OCI-LY1 (cell line): ENCODE measurements around the gene TMEM161A.
"Not testable (repeated sequence)": the region's sequence is repeated elsewhere in the genome, so short reads cannot be mapped to it uniquely, and the experiment has no call there.

Source experiments
- H2AFZ ChIP-seq: fragments of 200-600 bp; sonication (generic), shearing (Covaris generic); 2 replicates; pipeline ENCODE4 v1.6.0; 2014; ENCODE audit warnings: antibody characterized with exemption, mild to moderate bottlenecking, low read length
- H3F3A ChIP-seq: fragments of 200-600 bp; sonication (generic), shearing (Covaris generic); 2 replicates; pipeline ENCODE4 v1.6.0; 2014; ENCODE audit warnings: mild to moderate bottlenecking, antibody characterized with exemption, low read length, moderate library complexity; ENCODE audit not compliant: insufficient read depth
- H3K27ac ChIP-seq: fragments of 200-600 bp; sonication (generic); 2 replicates; pipeline ENCODE4 v1.5.1; 2014; ENCODE audit warnings: low read length, mixed run types, mild to moderate bottlenecking, low read depth; ENCODE audit not compliant: poor library complexity, severe bottlenecking
- H3K27me3 ChIP-seq: fragments of 200-600 bp; sonication (generic); 2 replicates; pipeline ENCODE4 v1.6.0; 2014; ENCODE audit warnings: antibody characterized with exemption, mild to moderate bottlenecking, low read length, moderate library complexity; ENCODE audit not compliant: insufficient read depth
- H3K36me3 ChIP-seq: fragments of 200-600 bp; sonication (generic); 2 replicates; pipeline ENCODE4 v1.6.1; 2014; ENCODE audit warnings: mild to moderate bottlenecking, antibody characterized with exemption, low read length, moderate library complexity, mixed read lengths; ENCODE audit not compliant: insufficient read depth
- H3K4me1 ChIP-seq: fragments of 200-600 bp; sonication (generic); 2 replicates; pipeline ENCODE4 v1.5.1; 2014; ENCODE audit warnings: mild to moderate bottlenecking, low read length, moderate library complexity; ENCODE audit not compliant: insufficient read depth, severe bottlenecking
- H3K4me2 ChIP-seq: fragments of 200-600 bp; sonication (generic), shearing (Covaris generic); 2 replicates; pipeline ENCODE4 v1.6.1; 2014; ENCODE audit warnings: low read length
- H3K4me3 ChIP-seq: fragments of 200-600 bp; sonication (generic); 2 replicates; pipeline ENCODE4 v1.5.1; 2014; ENCODE audit warnings: low read length, low read depth, mild to moderate bottlenecking, mixed read lengths; ENCODE audit not compliant: poor library complexity, severe bottlenecking
- H3K79me2 ChIP-seq: fragments of 200-600 bp; shearing (Covaris generic); 2 replicates; pipeline ENCODE4 v1.6.1; 2016; ENCODE audit warnings: mixed run types, low read length, mixed read lengths; ENCODE audit not compliant: insufficient read depth
- H3K9ac ChIP-seq: fragments of 200-600 bp; sonication (generic), shearing (Covaris generic); 2 replicates; pipeline ENCODE4 v1.6.1; 2014; ENCODE audit warnings: mild to moderate bottlenecking, low read length, mixed read lengths
- H3K9me2 ChIP-seq: fragments of 200-600 bp; sonication (generic), shearing (Covaris generic); 2 replicates; pipeline ENCODE4 v1.6.1; 2014; ENCODE audit warnings: low read depth, mild to moderate bottlenecking, low read length, mixed read lengths
- H3K9me3 ChIP-seq: fragments of 200-600 bp; shearing (Covaris generic); 2 replicates; pipeline ENCODE4 v1.6.1; 2014; ENCODE audit warnings: low read length, mixed read lengths
- H4K20me1 ChIP-seq: fragments of 200-600 bp; sonication (generic), shearing (Covaris generic); 2 replicates; pipeline ENCODE4 v1.6.0; 2016; ENCODE audit warnings: mild to moderate bottlenecking, low read length; ENCODE audit not compliant: insufficient read depth
- EZH2 ChIP-seq: fragments of 200-600 bp; sonication (generic), shearing (Covaris generic); IDR thresholded peaks from 2 replicates; pipeline ENCODE4 v1.8.0; 2017; ENCODE audit warnings: borderline replicate concordance, mixed run types, mild to moderate bottlenecking, antibody characterized with exemption, low read length, moderate library complexity, mixed read lengths
- TF ChIP-seq, protein P1 (sequence below): fragments of 200-600 bp; sonication (generic), shearing (Covaris generic); IDR thresholded peaks from 2 replicates; pipeline ENCODE4 v1.5.1; 2017; ENCODE audit warnings: mild to moderate bottlenecking, antibody characterized with exemption, low read length, moderate library complexity, mixed read lengths

TMEM161A gene

DNA sequence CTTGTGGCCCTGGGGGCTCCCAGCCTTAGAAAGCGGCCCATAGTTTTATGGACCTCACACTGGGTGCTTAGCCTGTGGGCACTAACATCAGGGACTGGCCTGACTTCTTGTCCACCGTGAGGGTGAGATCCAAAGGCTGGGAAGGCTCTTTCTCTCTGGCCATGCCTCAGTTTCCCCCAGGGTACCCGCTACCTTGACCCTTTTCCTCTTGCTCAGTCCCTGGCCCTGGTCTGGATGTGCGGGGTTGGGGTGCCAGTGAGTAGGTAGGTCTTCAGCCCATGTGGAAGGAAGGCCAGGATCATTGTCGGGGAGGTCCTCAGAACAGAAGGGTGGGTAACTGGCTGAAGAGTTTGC, 1.6 kb upstream of the TMEM161A start:
- Histone ChIP-seq H3K27me3 (no peaks in the 10 kb centered on the region), H3K9me3 (no peaks in the 10 kb centered on the region), H3K4me2 (no peak overlapping the region), H3K36me3 (no peaks in the 10 kb centered on the region), H3K4me1 (peaks cover 19% of the 10 kb centered on the region), H4K20me1 (no peaks in the 10 kb centered on the region), H3K9me2 (no peaks in the 10 kb centered on the region), H3K9ac (no peak overlapping the region), H3F3A (no peaks in the 10 kb centered on the region), H3K27ac (no peak overlapping the region), H3K79me2 (no peaks in the 10 kb centered on the region), H3K4me3 (no peak overlapping the region), H2AFZ (no peak overlapping the region)
- TF ChIP-seq EZH2: no peak
- TF ChIP-seq, protein P1, sequence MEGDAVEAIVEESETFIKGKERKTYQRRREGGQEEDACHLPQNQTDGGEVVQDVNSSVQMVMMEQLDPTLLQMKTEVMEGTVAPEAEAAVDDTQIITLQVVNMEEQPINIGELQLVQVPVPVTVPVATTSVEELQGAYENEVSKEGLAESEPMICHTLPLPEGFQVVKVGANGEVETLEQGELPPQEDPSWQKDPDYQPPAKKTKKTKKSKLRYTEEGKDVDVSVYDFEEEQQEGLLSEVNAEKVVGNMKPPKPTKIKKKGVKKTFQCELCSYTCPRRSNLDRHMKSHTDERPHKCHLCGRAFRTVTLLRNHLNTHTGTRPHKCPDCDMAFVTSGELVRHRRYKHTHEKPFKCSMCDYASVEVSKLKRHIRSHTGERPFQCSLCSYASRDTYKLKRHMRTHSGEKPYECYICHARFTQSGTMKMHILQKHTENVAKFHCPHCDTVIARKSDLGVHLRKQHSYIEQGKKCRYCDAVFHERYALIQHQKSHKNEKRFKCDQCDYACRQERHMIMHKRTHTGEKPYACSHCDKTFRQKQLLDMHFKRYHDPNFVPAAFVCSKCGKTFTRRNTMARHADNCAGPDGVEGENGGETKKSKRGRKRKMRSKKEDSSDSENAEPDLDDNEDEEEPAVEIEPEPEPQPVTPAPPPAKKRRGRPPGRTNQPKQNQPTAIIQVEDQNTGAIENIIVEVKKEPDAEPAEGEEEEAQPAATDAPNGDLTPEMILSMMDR: no peak

DNA sequence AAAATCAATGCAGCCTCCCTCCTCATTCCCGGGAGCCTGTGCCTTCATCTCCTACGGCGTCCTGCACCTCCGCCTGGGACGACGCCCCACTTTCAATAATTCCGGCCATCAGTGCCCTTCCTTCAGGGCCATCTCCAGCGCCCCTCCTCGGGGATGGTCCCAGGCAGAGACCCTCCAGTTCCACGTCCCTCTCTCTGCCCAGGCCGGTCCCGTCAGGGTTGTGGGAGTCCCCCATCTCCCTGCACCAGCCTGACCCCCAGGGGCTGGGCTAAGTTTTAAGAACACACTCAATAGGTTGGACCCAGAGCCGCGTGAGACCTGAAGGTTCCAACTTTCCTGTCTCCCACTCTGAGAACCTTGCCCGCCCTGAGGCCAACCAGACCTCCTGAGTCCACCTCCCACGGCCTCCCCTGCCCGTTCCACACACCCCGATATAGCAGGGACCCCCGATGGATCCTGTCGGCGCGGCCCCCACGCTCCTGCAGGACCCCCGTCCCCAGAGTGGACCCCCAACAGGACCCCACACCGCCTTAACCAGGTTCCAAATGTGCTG, 646 bp downstream of the TMEM161A start:
- peaks cover 17% of the 10 kb centered on the region for H3K36me3 ChIP-seq
- no peak for TF ChIP-seq EZH2
- TF ChIP-seq, protein P1: no peak

DNA sequence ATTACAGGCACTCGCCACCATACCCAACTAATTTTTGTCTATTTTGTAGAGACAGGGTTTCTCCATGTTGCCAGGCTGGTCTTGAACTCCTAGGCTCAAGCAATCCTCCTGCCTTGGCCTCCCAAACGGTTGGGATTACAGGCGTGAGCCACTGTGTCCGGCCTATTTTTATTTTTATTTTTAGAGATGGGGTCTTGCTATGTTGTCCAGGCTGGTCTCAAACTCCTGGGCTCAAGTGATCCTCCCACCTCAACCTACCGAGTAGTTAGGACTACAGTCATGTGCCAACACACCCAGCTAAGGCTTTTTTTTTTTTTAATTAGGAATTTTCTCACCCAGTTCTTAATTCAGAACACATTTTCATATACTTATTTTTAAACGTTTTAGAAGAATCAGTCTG, 2.6 kb downstream of the TMEM161A start:
- not testable (repeated sequence) for H3K27ac ChIP-seq, H3K79me2 ChIP-seq, H2AFZ ChIP-seq, H4K20me1 ChIP-seq, H3K4me2 ChIP-seq, H3K4me3 ChIP-seq, H3K9ac ChIP-seq, H3F3A ChIP-seq, H3K27me3 ChIP-seq, H3K9me2 ChIP-seq
- Histone ChIP-seq H3K9me3 (peaks cover 11% of the 10 kb centered on the region), H3K36me3 (peaks cover 27% of the 10 kb centered on the region), H3K4me1 (peaks cover 22% of the 10 kb centered on the region)

More for the DNA sequence above, 646 bp downstream of the TMEM161A start:
- Histone ChIP-seq H3K79me2 (no peaks in the 10 kb centered on the region), H3K4me3 (peak overlapping the region; percentile 78), H3K9me2 (no peaks in the 10 kb centered on the region), H3F3A (no peaks in the 10 kb centered on the region), H3K27me3 (no peaks in the 10 kb centered on the region), H2AFZ (no peak overlapping the region), H3K9me3 (peaks cover 3% of the 10 kb centered on the region; the same call in 1 of the 2 replicates), H3K27ac (peak overlapping the region; percentile 27), H3K9ac (peak overlapping the region; percentile 89), H4K20me1 (no peaks in the 10 kb centered on the region), H3K4me1 (peaks cover 22% of the 10 kb centered on the region), H3K4me2 (peak overlapping the region; percentile 79)

GRCh38 chr19:19134687-19135158, 3.6 kb downstream of the TMEM161A start:
- H3K9ac ChIP-seq: peak overlapping the region; percentile 28; the same call in 1 of the 2 replicates
- no peaks in the 10 kb centered on the region for H3K27me3 ChIP-seq
- H4K20me1 ChIP-seq: no peaks in the 10 kb centered on the region
- H2AFZ ChIP-seq: no peak overlapping the region
- peak overlapping the region; percentile 36 for H3K4me3 ChIP-seq
- peak overlapping the region; percentile 45 for H3K4me2 ChIP-seq
- H3K9me2 ChIP-seq: no peaks in the 10 kb centered on the region
- TF ChIP-seq EZH2: no peak
- TF ChIP-seq, protein P1: peak; percentile 13; the same call in 1 of the 2 replicates
- H3K36me3 ChIP-seq: peaks cover 34% of the 10 kb centered on the region
- H3F3A ChIP-seq: no peaks in the 10 kb centered on the region
- H3K9me3 ChIP-seq: peaks cover 11% of the 10 kb centered on the region
- no peaks in the 10 kb centered on the region for H3K79me2 ChIP-seq
- H3K27ac ChIP-seq: peak overlapping the region; percentile 41
- peaks cover 22% of the 10 kb centered on the region for H3K4me1 ChIP-seq
